H1 (cell line): ENCODE results near the gene ALOX5. TPM values are rescaled to one million over a fixed set of nuclear protein-coding genes. Genes with fewer than 3 reads are reported as not detected.

ENCODE experiments used
- CTCF ChIA-PET: fragments of 300-600 bp; sonication (Branson Sonifier 250); formaldehyde crosslinking; loops from one replicate; lab custom pipeline; 2021; ENCODE audit not compliant: partially characterized antibody; lab: Charles Lee
- POLR2A ChIA-PET: fragments of 300-600 bp; sonication (Branson Sonifier 250); formaldehyde crosslinking; loops from one replicate; lab custom pipeline; 2021; ENCODE audit warnings: inconsistent platforms; ENCODE audit not compliant: partially characterized antibody; lab: Charles Lee
- DNase-seq, 2 experiments: peaks; one replicate each; pipeline versions ENCODE4 v3.0.0 to v3.0.0-alpha.2; 2010 to 2022; ENCODE audit warnings: low spot score in 2 of 2, low read depth in 1 of 2, mixed read lengths in 1 of 2
- FAIRE-seq: peaks from 2 replicates; lab custom pipeline; 2011; peaks lifted over from hg19 to GRCh38; lab: Jason Lieb, UNC
- H2AFZ ChIP-seq: 2 replicates; pipeline ENCODE4 v1.8.1; 2012; ENCODE audit warnings: low read length, inconsistent platforms
- H2AK5ac ChIP-seq: 2 replicates; pipeline ENCODE4 v1.6.1; 2013; ENCODE audit warnings: low read depth, low read length
- H2BK120ac ChIP-seq: replicated peaks from 2 replicates; pipeline ENCODE3; 2013; ENCODE audit warnings: low read depth, low read length, inconsistent platforms
- H2BK12ac ChIP-seq: 2 replicates; pipeline ENCODE4 v1.6.1; 2013; ENCODE audit warnings: low read depth, low read length
- H2BK15ac ChIP-seq: 2 replicates; pipeline ENCODE4 v1.6.1; 2013; ENCODE audit warnings: low read length
- H2BK20ac ChIP-seq: 2 replicates; pipeline ENCODE4 v1.6.1; 2013; ENCODE audit warnings: low read length
- H2BK5ac ChIP-seq: 2 replicates; pipeline ENCODE4 v1.6.1; 2013; ENCODE audit warnings: low read depth, low read length
- H3K14ac ChIP-seq: 2 replicates; pipeline ENCODE4 v1.6.1; 2013; ENCODE audit warnings: inconsistent platforms; ENCODE audit not compliant: insufficient read length
- H3K18ac ChIP-seq: 2 replicates; pipeline ENCODE4 v1.6.1; 2013; ENCODE audit warnings: low read length; ENCODE audit errors: extremely low read depth
- H3K23ac ChIP-seq: 2 replicates; pipeline ENCODE4 v1.6.1; 2013; ENCODE audit warnings: inconsistent platforms; ENCODE audit not compliant: insufficient read length
- H3K23me2 ChIP-seq: 2 replicates; pipeline ENCODE4 v1.6.1; 2013; ENCODE audit warnings: low read depth, low read length
- H3K27ac ChIP-seq: 2 replicates; pipeline ENCODE4 v1.6.1; 2011; ENCODE audit warnings: low read depth, low read length, inconsistent platforms
- H3K27me3 ChIP-seq, 4 experiments: replicated peaks in 1 of 4; 1 replicate in 1 of 4; 2 replicates in 3 of 4; pipeline versions ENCODE4 v1.6.1 to v1.8.1; 2011 to 2013; ENCODE audit warnings: low read length in 3 of 4, mild to moderate bottlenecking in 3 of 4, inconsistent platforms in 2 of 4, mixed read lengths in 2 of 4, moderate library complexity in 1 of 4; ENCODE audit not compliant: control insufficient read depth in 3 of 4, insufficient read depth in 3 of 4; ENCODE audit errors: extremely low read depth in 1 of 4
- H3K36me3 ChIP-seq, 4 experiments: 2 replicates each; pipeline versions ENCODE4 v1.6.1 to v1.8.1; 2011 to 2013; ENCODE audit warnings: mild to moderate bottlenecking in 4 of 4, low read length in 3 of 4, moderate library complexity in 2 of 4, control low read depth in 1 of 4, inconsistent platforms in 1 of 4; ENCODE audit not compliant: insufficient read depth in 4 of 4, control insufficient read depth in 2 of 4
- H3K4ac ChIP-seq: replicated peaks from 2 replicates; pipeline ENCODE3; 2013; ENCODE audit warnings: low read length, low read depth, mixed read lengths, inconsistent platforms; ENCODE audit not compliant: insufficient read length
- H3K4me1 ChIP-seq, 4 experiments: replicated peaks in 1 of 4; 1 replicate in 1 of 4; 2 replicates in 3 of 4; pipeline versions ENCODE4 v1.6.1 to v1.8.1; 2011 to 2013; ENCODE audit warnings: low read length in 3 of 4, inconsistent platforms in 2 of 4, mixed read lengths in 1 of 4; ENCODE audit not compliant: insufficient read depth in 4 of 4, control insufficient read depth in 3 of 4
- H3K4me2 ChIP-seq, 2 experiments: 2 replicates each; pipeline versions ENCODE4 v1.6.1 to v1.8.1; 2011 to 2013; ENCODE audit warnings: low read depth in 2 of 2, low read length in 2 of 2, control low read depth in 1 of 2, inconsistent platforms in 1 of 2, mild to moderate bottlenecking in 1 of 2; ENCODE audit not compliant: insufficient read depth in 1 of 2
- H3K4me3 ChIP-seq, 4 experiments: fragments of 200-600, 300-600 bp in 1 of 4; sonication (generic), shearing (Covaris generic), sonication (Bioruptor Twin) in 1 of 4; 2 replicates each; pipeline versions ENCODE4 v1.5.1 to v1.8.1; 2011 to 2016; ENCODE audit warnings: low read length in 4 of 4, low read depth in 3 of 4, control low read depth in 2 of 4, inconsistent platforms in 2 of 4, mild to moderate bottlenecking in 2 of 4, mixed read lengths in 1 of 4, moderate library complexity in 1 of 4; ENCODE audit not compliant: insufficient read depth in 2 of 4; ENCODE audit errors: extremely low read depth in 1 of 4
- H3K56ac ChIP-seq: replicated peaks from 2 replicates; pipeline ENCODE3; 2013; ENCODE audit warnings: low read depth, mild to moderate bottlenecking, mixed read lengths, low read length, inconsistent platforms; ENCODE audit not compliant: insufficient read length
- H3K79me1 ChIP-seq: 2 replicates; pipeline ENCODE4 v1.6.1; 2013; ENCODE audit warnings: low read depth, low read length, control low read depth
- H3K79me2 ChIP-seq, 2 experiments: 2 replicates each; pipeline versions ENCODE4 v1.6.1 to v1.8.1; 2012 to 2013; ENCODE audit warnings: low read length in 2 of 2, mild to moderate bottlenecking in 2 of 2, inconsistent platforms in 1 of 2; ENCODE audit not compliant: insufficient read depth in 2 of 2, control insufficient read depth in 1 of 2
- H3K9ac ChIP-seq, 4 experiments: replicated peaks in 1 of 4; 1 replicate in 1 of 4; 2 replicates in 3 of 4; pipeline versions ENCODE4 v1.6.1 to v1.8.1; 2011 to 2013; ENCODE audit warnings: low read depth in 3 of 4, low read length in 3 of 4, control low read depth in 2 of 4, mild to moderate bottlenecking in 2 of 4, moderate library complexity in 2 of 4, inconsistent platforms in 1 of 4; ENCODE audit errors: extremely low read depth in 1 of 4
- H3K9me3 ChIP-seq, 2 experiments: 2 replicates each; pipeline versions ENCODE4 v1.6.1 to v1.8.1; 2012 to 2013; ENCODE audit warnings: mild to moderate bottlenecking in 2 of 2, moderate library complexity in 2 of 2, control low read depth in 1 of 2, inconsistent platforms in 1 of 2, low read depth in 1 of 2, low read length in 1 of 2, mixed read lengths in 1 of 2; ENCODE audit not compliant: insufficient read depth in 2 of 2
- H4K20me1 ChIP-seq, 2 experiments: replicated peaks in 1 of 2; 2 replicates each; pipeline versions ENCODE3 to v1.8.1; 2011 to 2013; ENCODE audit warnings: inconsistent platforms in 2 of 2, low read length in 2 of 2, mild to moderate bottlenecking in 1 of 2; ENCODE audit not compliant: insufficient read depth in 2 of 2, control insufficient read depth in 1 of 2
- H4K5ac ChIP-seq: 2 replicates; pipeline ENCODE4 v1.6.1; 2013; ENCODE audit warnings: low read length, low read depth, mixed read lengths, inconsistent platforms; ENCODE audit not compliant: insufficient read length
- H4K8ac ChIP-seq: 2 replicates; pipeline ENCODE4 v1.8.0; 2013; ENCODE audit warnings: mild to moderate bottlenecking, moderate library complexity, low read length, inconsistent platforms; ENCODE audit not compliant: insufficient read depth; ENCODE audit errors: extremely low read depth
- H4K91ac ChIP-seq: replicated peaks from 2 replicates; pipeline ENCODE3; 2013; ENCODE audit warnings: low read length, mixed read lengths, inconsistent platforms; ENCODE audit not compliant: insufficient read length
- BCL11A ChIP-seq, 2 experiments: IDR thresholded peaks; one replicate each; pipeline ENCODE4 v1.6.1; 2011; ENCODE audit warnings: low read depth in 2 of 2, low read length in 2 of 2, mild to moderate bottlenecking in 2 of 2
- RBBP5 ChIP-seq: IDR thresholded peaks from 2 replicates; pipeline ENCODE4 v1.7.1; 2012; ENCODE audit warnings: low read depth, mild to moderate bottlenecking, inconsistent platforms, low read length, moderate library complexity, borderline replicate concordance
- WGBS, 2 experiments: shearing (Covaris generic) in 1 of 2; methylation state at CpG; one replicate each; pipeline versions ENCODE4 v1.1.6 to v1.1.7; 2013 to 2015; ENCODE audit warnings: low lambda C conversion rate in 2 of 2, mixed read lengths in 2 of 2, inconsistent platforms in 1 of 2, low coverage in 1 of 2, missing lambda C conversion rate in 1 of 2; ENCODE audit not compliant: insufficient replicate concordance in 2 of 2, insufficient coverage in 1 of 2, insufficient read length in 1 of 2; ENCODE audit errors: extremely low coverage in 1 of 2, missing lambda C conversion rate in 1 of 2; 5-methylcytosine and 5-hydroxymethylcytosine counted together
- polyA plus RNA-seq, 7 experiments: library from polyadenylated mRNA; depleted of rRNA in 3 of 7; stranded (reverse) in 5 of 7; unstranded in 2 of 7; fragments of >200 nt in 5 of 7; fragments of 200-250 nt in 2 of 7; gene quantifications; 1 replicate in 5 of 7; 2 replicates in 1 of 7; 4 replicates in 1 of 7; pipeline versions ENCODE4 v1.2.1 to v1.2.3, GENCODE V29; 2011 to 2013; ENCODE audit warnings: missing spikeins in 2 of 7, mixed read lengths in 2 of 7
- total RNA-seq: library from RNA; stranded (reverse); fragmentation: NEBNext Ultra II Directional; extraction: Animal tissue kit (Norgen Biotek cat#: 25700); gene quantifications from 2 replicates; pipeline ENCODE4 v1.2.1, GENCODE V29; 2021

ALOX5 gene
- total and polyA plus RNA-seq, 2 of the 8 experiments (the other 6 are each of a cell fraction or from before 2014, with no cell fraction given), result 1.6 to 3.8 TPM

- Histone ChIP-seq H3K56ac (no peak overlapping the region), H2BK20ac (no peak overlapping the region), H2BK120ac (no peak overlapping the region), H4K5ac (no peak overlapping the region), H2BK5ac (no peak overlapping the region), H3K36me3 (no peaks in the 10 kb centered on the region; a peak in 2 of 8 replicates), H3K79me1 (no peaks in the 10 kb centered on the region), H3K4me2 (no peak overlapping the region), H3K4me1 (0 out of 7 replicates have a peak, but pooled peaks cover 0 to 2% (median 0%) of the 10 kb centered on the region in 4 experiments), H3K23ac (no peak overlapping the region), H3K23me2 (no peaks in the 10 kb centered on the region), H3K27me3 (no peaks in the 10 kb centered on the region), H3K18ac (no peak overlapping the region), H3K14ac (no peak overlapping the region), H4K91ac (no peak overlapping the region), H3K4me3 (no peak overlapping the region), H2BK12ac (no peak overlapping the region), H4K20me1 (no peaks in the 10 kb centered on the region), H2AK5ac (no peak overlapping the region), H3K79me2 (no peaks in the 10 kb centered on the region), H3K9me3 (no peaks in the 10 kb centered on the region), H2AFZ (no peak overlapping the region), H3K9ac (no peak overlapping the region)
- no peak for DNase-seq
- WGBS, 2 experiments, result 92% methylated on average over 7 of the region's 7 CpGs; no CpG with 5 or more reads in 1 of the 2 experiments
- no peak for FAIRE-seq
- no peak for TF ChIP-seq BCL11A (IDR thresholded peaks at IDR 0.05; ENCODE audit: low read depth in 2 of 2, low read length in 2 of 2)
- no peak for TF ChIP-seq RBBP5
- TF ChIP-seq, all 59 proteins: peak for 0
- Histone ChIP-seq H2BK15ac (no peak overlapping the region), H3K27ac (no peak overlapping the region), H3K4ac (no peak overlapping the region), H4K8ac (no peak overlapping the region)
- ChIA-PET POLR2A (no interaction called here), CTCF (interaction anchor here (1.0 to 4.1 kb wide), 2 partner anchors 8 to 17 kb away, joined by 4 to 30 read pairs; no protein-coding TSS in a partner anchor)
Observed at GRCh38 chr10:45456233-45456632, 82.2 kb downstream of the ALOX5 start.
